MCF 10A (cell line): ENCODE results near the gene RFTN2. TPM values are rescaled to one million over a fixed set of nuclear protein-coding genes. Genes with fewer than 3 reads are reported as not detected.
A peak's percentile ranks its signal among the peaks of the same experiment; 100 is the strongest.

ENCODE experiments used
- BruUV-seq: library from RNA; stranded (reverse); fragments of 400-500 nt; replicated peaks from 2 replicates; lab custom pipeline; 2021; lab: Mats Ljungman, UMichigan
- CTCF ChIA-PET: fragments of 300-600 bp; sonication (Branson Sonifier 250); formaldehyde crosslinking; extraction: SDS; loops from one replicate; lab custom pipeline; 2021; ENCODE audit warnings: antibody characterized with exemption, inconsistent platforms; lab: Yijun Ruan, JAX
- POLR2A ChIA-PET: fragments of 300-600, 350-650 bp; sonication (Branson Sonifier 250); formaldehyde crosslinking; extraction: SDS; loops from one replicate; lab custom pipeline; 2020; ENCODE audit warnings: antibody characterized with exemption, inconsistent platforms; lab: Yijun Ruan, JAX
- DNase-seq: peaks from one replicate; pipeline ENCODE4 v3.0.0-alpha.2; 2018; ENCODE audit not compliant: unreplicated experiment
- H3K27ac Mint-ChIP-seq: one replicate; pipeline ENCODE4 v1.8.0; 2022; ENCODE audit warnings: mild to moderate bottlenecking, low read depth, mixed read lengths; ENCODE audit not compliant: unreplicated experiment
- H3K27me3 Mint-ChIP-seq: one replicate; pipeline ENCODE4 v1.8.0; 2022; ENCODE audit warnings: mixed read lengths; ENCODE audit not compliant: insufficient read depth, unreplicated experiment
- H3K36me3 Mint-ChIP-seq: one replicate; pipeline ENCODE4 v1.8.0; 2022; ENCODE audit warnings: mild to moderate bottlenecking, moderate library complexity, mixed read lengths; ENCODE audit not compliant: insufficient read depth, unreplicated experiment
- H3K4me1 Mint-ChIP-seq: one replicate; pipeline ENCODE4 v1.8.0; 2022; ENCODE audit warnings: mixed read lengths; ENCODE audit not compliant: insufficient read depth, unreplicated experiment
- H3K4me3 Mint-ChIP-seq: one replicate; pipeline ENCODE4 v1.8.0; 2022; ENCODE audit warnings: mild to moderate bottlenecking, moderate library complexity, mixed read lengths; ENCODE audit not compliant: unreplicated experiment
- H3K9me3 Mint-ChIP-seq: one replicate; pipeline ENCODE4 v1.8.0; 2022; ENCODE audit warnings: mixed read lengths; ENCODE audit not compliant: unreplicated experiment
- intact Hi-C: fragments of 100-400 bp; cut with micrococcal nuclease; formaldehyde crosslinking; loops from 2 replicates; pipeline ENCODE4 v1.14.1; 2022
- total RNA-seq: library from RNA; stranded (reverse); gene quantifications from 2 replicates; pipeline ENCODE4 v1.2.3, GENCODE V29; 2022
- TF ChIP-seq, protein P1 (sequence below): fragments of 200-600 bp; IDR thresholded peaks from one replicate; pipeline ENCODE4 v1.8.0; 2022; ENCODE audit warnings: antibody characterized with exemption, mild to moderate bottlenecking; ENCODE audit not compliant: unreplicated experiment

The RFTN2 gene
- total RNA-seq, 1 experiment from 2014 or later = not detected

DNA sequence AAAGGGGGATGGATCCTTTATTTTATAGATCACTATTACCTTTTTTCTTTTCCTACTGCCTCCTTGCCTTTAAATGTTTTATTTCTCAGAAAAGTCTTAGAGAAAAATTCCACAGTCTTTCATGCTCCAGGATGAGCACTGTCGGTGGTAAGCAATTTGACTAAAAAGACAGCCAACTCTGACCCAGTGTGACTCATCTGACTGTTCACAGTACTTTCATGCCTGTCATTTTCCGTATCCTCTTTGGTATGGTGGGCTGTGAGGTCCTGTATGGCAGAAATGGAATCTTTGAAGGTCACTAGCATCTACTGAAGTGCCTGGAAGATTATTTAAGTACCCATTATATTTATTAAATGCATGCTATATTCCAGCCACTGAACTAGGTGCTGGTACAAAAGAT is 2.1 kb upstream of the RFTN2 start:
- intact Hi-C loops = no loop called here
- H3K4me3 Mint-ChIP-seq = no peak overlapping the region
- H3K4me1 Mint-ChIP-seq = peaks cover 6% of the 10 kb centered on the region
- DNase-seq = peak; percentile 18
- H3K36me3 Mint-ChIP-seq = no peaks in the 10 kb centered on the region
- TF ChIP-seq, protein P1, sequence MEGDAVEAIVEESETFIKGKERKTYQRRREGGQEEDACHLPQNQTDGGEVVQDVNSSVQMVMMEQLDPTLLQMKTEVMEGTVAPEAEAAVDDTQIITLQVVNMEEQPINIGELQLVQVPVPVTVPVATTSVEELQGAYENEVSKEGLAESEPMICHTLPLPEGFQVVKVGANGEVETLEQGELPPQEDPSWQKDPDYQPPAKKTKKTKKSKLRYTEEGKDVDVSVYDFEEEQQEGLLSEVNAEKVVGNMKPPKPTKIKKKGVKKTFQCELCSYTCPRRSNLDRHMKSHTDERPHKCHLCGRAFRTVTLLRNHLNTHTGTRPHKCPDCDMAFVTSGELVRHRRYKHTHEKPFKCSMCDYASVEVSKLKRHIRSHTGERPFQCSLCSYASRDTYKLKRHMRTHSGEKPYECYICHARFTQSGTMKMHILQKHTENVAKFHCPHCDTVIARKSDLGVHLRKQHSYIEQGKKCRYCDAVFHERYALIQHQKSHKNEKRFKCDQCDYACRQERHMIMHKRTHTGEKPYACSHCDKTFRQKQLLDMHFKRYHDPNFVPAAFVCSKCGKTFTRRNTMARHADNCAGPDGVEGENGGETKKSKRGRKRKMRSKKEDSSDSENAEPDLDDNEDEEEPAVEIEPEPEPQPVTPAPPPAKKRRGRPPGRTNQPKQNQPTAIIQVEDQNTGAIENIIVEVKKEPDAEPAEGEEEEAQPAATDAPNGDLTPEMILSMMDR = no peak
- no peak overlapping the region for H3K27ac Mint-ChIP-seq
- peaks cover 14% of the 10 kb centered on the region for H3K27me3 Mint-ChIP-seq
- ChIA-PET CTCF (no interaction called here), POLR2A (no interaction called here)
- BruUV-seq = no TSS peak
- no peaks in the 10 kb centered on the region for H3K9me3 Mint-ChIP-seq

DNA sequence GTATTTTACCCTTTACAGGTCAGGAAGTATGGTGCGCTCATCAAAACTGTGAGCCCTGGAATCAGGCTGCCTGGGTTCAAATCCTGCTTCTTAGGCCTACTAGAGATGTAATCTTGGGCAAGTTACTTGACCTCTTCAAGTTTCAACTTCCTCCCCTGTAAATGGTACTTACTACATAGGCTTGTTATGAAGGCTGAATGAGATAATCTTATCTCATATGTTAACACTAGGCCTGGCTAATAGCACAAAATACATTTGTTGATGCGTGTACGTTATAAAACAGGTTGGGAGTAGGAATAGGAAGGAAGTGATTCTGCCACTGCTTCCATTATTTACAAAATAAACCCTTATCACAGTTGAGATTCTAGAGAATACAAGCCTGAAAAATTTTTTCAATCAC is 1.7 kb upstream of the RFTN2 start:
- Mint-ChIP-seq H3K36me3 (no peaks in the 10 kb centered on the region), H3K9me3 (no peaks in the 10 kb centered on the region), H3K4me1 (peaks cover 6% of the 10 kb centered on the region), H3K27me3 (peaks cover 11% of the 10 kb centered on the region), H3K4me3 (no peak overlapping the region), H3K27ac (no peak overlapping the region)
- no TSS peak for BruUV-seq
- TF ChIP-seq, protein P1 = no peak
- POLR2A ChIA-PET = no interaction called here
- CTCF ChIA-PET = no interaction called here
- intact Hi-C loops = no loop called here
- DNase-seq = no peak

DNA sequence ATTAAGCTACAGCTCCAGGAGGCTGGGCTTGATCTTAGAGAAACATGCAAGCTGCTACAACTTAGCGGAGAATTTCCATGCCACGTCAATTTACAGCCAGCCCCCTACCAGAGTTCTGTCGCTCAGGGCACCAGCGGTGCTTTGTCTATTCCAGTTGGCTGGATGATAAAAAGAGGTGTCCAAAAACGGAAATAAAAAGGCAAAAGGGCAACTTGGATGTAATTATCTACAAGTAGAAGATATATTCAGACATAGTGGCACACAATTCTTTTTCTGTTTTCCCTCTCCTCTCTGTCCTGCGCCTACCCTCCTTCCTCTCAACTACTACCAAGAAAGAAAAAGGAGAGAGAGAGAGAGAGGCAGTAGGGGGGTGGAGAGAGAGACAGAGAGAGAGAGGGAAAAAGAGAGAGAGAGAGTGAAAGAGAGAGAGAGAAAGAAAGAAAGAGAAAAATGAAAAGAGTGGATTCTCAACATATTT is 363 bp upstream of the RFTN2 start:
- POLR2A ChIA-PET = no interaction called here

DNA sequence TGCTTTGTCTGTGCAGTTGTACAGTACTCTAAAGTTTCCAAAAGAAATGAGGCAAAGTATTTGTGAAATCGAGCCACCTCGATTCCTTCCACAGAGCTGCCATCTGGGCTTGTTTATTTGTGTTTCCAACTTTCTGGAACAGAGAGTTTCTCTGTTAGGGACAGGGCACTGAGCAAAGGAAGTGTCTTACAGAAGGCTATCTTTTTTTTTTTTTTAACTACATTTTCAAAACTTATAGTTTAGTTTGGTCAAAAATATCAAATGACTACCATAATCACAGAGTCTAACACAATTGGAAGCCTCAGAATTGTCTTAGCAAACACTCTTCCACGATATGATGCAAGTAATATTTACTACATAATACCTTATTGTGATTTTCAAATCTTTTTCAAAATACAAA is 796 bp downstream of the RFTN2 start:
- no TSS peak for BruUV-seq
- ChIA-PET POLR2A (no interaction called here), CTCF (interaction anchor here (0.6 to 0.7 kb wide), 2 partner anchors 10 to 1718 kb away, joined by 3 read pairs; no protein-coding TSS in a partner anchor)
- no peaks in the 10 kb centered on the region for H3K36me3 Mint-ChIP-seq
- peak; percentile 12 for DNase-seq
- no peaks in the 10 kb centered on the region for H3K9me3 Mint-ChIP-seq
- TF ChIP-seq, protein P1 = no peak
- H3K4me1 Mint-ChIP-seq = peaks cover 6% of the 10 kb centered on the region
- intact Hi-C loops = no loop called here
- no peak overlapping the region for H3K4me3 Mint-ChIP-seq
- H3K27ac Mint-ChIP-seq = no peak overlapping the region
- peaks cover 11% of the 10 kb centered on the region for H3K27me3 Mint-ChIP-seq

More for the DNA sequence above, 363 bp upstream of the RFTN2 start:
- no TSS peak for BruUV-seq
- intact Hi-C loops = no loop called here
- Mint-ChIP-seq H3K27ac (no peak overlapping the region), H3K4me1 (peaks cover 6% of the 10 kb centered on the region), H3K27me3 (peaks cover 11% of the 10 kb centered on the region), H3K9me3 (no peaks in the 10 kb centered on the region), H3K4me3 (no peak overlapping the region), H3K36me3 (no peaks in the 10 kb centered on the region)
- TF ChIP-seq, protein P1 = no peak
- CTCF ChIA-PET = interaction anchor here (0.6 kb wide), 1 partner anchor 62 kb away, joined by 4 read pairs; no protein-coding TSS in a partner anchor
- no peak for DNase-seq
